OCI-LY7 (cell line): Measurements from ENCODE around the gene ZXDC. TPM values are rescaled to one million over a fixed set of nuclear protein-coding genes. Genes with fewer than 3 reads are reported as not detected.

ENCODE experiments used
- BruUV-seq: library from RNA; stranded (reverse); fragments of 400-500 nt; replicated peaks from 2 replicates; lab custom pipeline; 2021; lab: Mats Ljungman, UMichigan
- CTCF ChIA-PET: fragments of 300-600 bp; sonication (Branson Sonifier 250); formaldehyde crosslinking; loops from one replicate; lab custom pipeline; 2022; ENCODE audit warnings: antibody characterized with exemption; ENCODE audit not compliant: unreplicated experiment; lab: Charles Lee
- POLR2A ChIA-PET: fragments of 300-600 bp; sonication (Branson Sonifier 250); formaldehyde crosslinking; loops from one replicate; lab custom pipeline; 2022; ENCODE audit warnings: antibody characterized with exemption; lab: Charles Lee
- DNase-seq: peaks from one replicate; pipeline ENCODE4 v3.0.0-alpha.2; 2015; ENCODE audit warnings: low spot score
- H2AFZ ChIP-seq: fragments of 200-600 bp; sonication (generic), shearing (Covaris generic); 2 replicates; pipeline ENCODE4 v1.6.1; 2014; ENCODE audit warnings: mild to moderate bottlenecking, antibody characterized with exemption, low read length, moderate library complexity
- H3K27ac ChIP-seq: fragments of 200-600 bp; sonication (generic); 2 replicates; pipeline ENCODE4 v1.5.1; 2014; ENCODE audit warnings: mixed run types, low read depth, mild to moderate bottlenecking, moderate library complexity, low read length, inconsistent platforms; ENCODE audit not compliant: poor library complexity, severe bottlenecking
- H3K36me3 ChIP-seq: fragments of 200-600 bp; sonication (generic); 2 replicates; pipeline ENCODE4 v1.6.1; 2014; ENCODE audit warnings: mild to moderate bottlenecking, antibody characterized with exemption, low read length, moderate library complexity, mixed read lengths; ENCODE audit not compliant: insufficient read depth
- H3K4me1 ChIP-seq: fragments of 200-600 bp; sonication (generic); 2 replicates; pipeline ENCODE4 v1.5.1; 2014; ENCODE audit warnings: mild to moderate bottlenecking, low read length; ENCODE audit not compliant: insufficient read depth, poor library complexity, severe bottlenecking
- H3K4me2 ChIP-seq: fragments of 200-600 bp; sonication (generic); 2 replicates; pipeline ENCODE4 v1.6.1; 2014; ENCODE audit warnings: mild to moderate bottlenecking, low read length
- H3K4me3 ChIP-seq: fragments of 200-600 bp; sonication (generic); 2 replicates; pipeline ENCODE4 v1.5.1; 2014; ENCODE audit warnings: mild to moderate bottlenecking, low read depth, low read length; ENCODE audit not compliant: poor library complexity, severe bottlenecking
- H3K79me2 ChIP-seq: fragments of 200-600 bp; sonication (generic); 2 replicates; pipeline ENCODE4 v1.6.1; 2016; ENCODE audit warnings: low read depth, mild to moderate bottlenecking, low read length, moderate library complexity, mixed read lengths; ENCODE audit not compliant: insufficient read depth
- H3K9me2 ChIP-seq: fragments of 200-600 bp; sonication (generic); 2 replicates; pipeline ENCODE4 v1.6.1; 2016; ENCODE audit warnings: mild to moderate bottlenecking, low read length, mixed read lengths; ENCODE audit not compliant: insufficient read depth
- H3K9me3 ChIP-seq: fragments of 200-600 bp; sonication (generic); 2 replicates; pipeline ENCODE4 v1.6.1; 2014; ENCODE audit warnings: mild to moderate bottlenecking, mixed run types, low read length, mixed read lengths
- H4K20me1 ChIP-seq: fragments of 200-600 bp; sonication (generic); 2 replicates; pipeline ENCODE4 v1.6.1; 2014; ENCODE audit warnings: mild to moderate bottlenecking, antibody characterized with exemption, low read length, moderate library complexity, mixed read lengths; ENCODE audit not compliant: insufficient read depth
- EZH2phosphoT487 ChIP-seq: fragments of 200-600 bp; sonication (generic); IDR thresholded peaks from 2 replicates; pipeline ENCODE4 v1.6.1; 2018; ENCODE audit warnings: low read depth, borderline replicate concordance, mild to moderate bottlenecking, mixed run types, antibody characterized with exemption, low read length, moderate library complexity, mixed read lengths
- intact Hi-C: fragments of 100-400 bp; cut with micrococcal nuclease; formaldehyde crosslinking; loops from one replicate; pipeline ENCODE4 v1.10.0; 2022; ENCODE audit not compliant: unreplicated experiment
- total RNA-seq, 2 experiments: library from RNA; depleted of rRNA in 1 of 2; stranded (reverse); fragments of >200 nt in 1 of 2; shearing (Covaris generic) in 1 of 2; gene quantifications; 2 replicates each; pipeline ENCODE4 v1.2.3, GENCODE V29; 2014 to 2022
- TF ChIP-seq, protein P1 (sequence below): fragments of 200-600 bp; sonication (generic); conservative IDR thresholded peaks from 2 replicates; pipeline ENCODE4 v1.5.1; 2014; ENCODE audit warnings: mild to moderate bottlenecking, antibody characterized with exemption, low read length, moderate library complexity, mixed read lengths

Gene ZXDC
- total RNA-seq, 2 experiments from 2014 or later: 32.2 to 34.9 TPM

DNA sequence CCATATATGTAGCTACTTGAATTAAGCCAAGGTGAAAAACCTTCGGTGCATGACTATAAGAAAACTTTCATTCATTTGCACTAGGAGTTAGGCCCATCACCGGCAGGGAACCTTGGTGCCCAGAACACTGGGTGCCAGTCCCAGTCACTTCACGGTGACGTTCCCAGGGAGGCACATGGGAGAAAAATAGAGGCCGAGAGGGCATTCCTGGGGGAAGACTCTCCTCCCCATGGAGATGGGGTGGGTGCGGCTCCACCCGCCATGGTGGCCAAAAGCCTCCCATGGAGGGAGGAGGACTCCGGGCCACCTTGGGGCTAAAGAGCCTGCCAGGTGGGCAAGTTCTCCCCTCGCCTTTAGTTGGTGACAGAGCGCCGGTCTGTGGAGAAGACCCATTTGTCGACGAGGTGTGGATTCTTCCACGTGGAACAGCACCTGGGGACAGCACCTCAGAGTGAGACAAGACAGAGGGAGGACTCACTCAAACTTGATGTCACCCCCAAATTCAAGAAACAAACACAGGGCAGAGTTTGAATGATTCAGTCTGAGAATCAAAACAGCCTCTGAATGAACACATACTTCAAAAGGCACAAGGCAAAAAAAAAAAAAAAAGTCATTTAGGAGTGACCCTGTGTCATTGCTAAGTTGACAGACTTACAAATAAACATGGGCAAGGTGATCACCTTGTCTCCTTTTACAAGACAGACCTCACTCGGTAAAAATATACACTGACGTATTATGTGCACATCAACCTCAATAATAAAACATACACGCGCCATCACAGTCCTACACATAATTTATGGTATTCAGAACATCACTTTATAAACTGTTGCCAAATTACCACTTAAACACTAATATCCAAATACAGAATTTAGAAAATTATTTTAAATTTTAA is 38.6 kb downstream of the ZXDC start:
- H2AFZ ChIP-seq: no peak overlapping the region
- BruUV-seq: no TSS peak
- no peak overlapping the region for H3K27ac ChIP-seq
- ChIA-PET CTCF (no interaction called here), POLR2A (interaction anchor here (1.4 kb wide), 1 partner anchor 10 kb away, joined by 4 read pairs; no protein-coding TSS in a partner anchor)
- no peak for TF ChIP-seq EZH2phosphoT487
- TF ChIP-seq, protein P1, sequence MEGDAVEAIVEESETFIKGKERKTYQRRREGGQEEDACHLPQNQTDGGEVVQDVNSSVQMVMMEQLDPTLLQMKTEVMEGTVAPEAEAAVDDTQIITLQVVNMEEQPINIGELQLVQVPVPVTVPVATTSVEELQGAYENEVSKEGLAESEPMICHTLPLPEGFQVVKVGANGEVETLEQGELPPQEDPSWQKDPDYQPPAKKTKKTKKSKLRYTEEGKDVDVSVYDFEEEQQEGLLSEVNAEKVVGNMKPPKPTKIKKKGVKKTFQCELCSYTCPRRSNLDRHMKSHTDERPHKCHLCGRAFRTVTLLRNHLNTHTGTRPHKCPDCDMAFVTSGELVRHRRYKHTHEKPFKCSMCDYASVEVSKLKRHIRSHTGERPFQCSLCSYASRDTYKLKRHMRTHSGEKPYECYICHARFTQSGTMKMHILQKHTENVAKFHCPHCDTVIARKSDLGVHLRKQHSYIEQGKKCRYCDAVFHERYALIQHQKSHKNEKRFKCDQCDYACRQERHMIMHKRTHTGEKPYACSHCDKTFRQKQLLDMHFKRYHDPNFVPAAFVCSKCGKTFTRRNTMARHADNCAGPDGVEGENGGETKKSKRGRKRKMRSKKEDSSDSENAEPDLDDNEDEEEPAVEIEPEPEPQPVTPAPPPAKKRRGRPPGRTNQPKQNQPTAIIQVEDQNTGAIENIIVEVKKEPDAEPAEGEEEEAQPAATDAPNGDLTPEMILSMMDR: no peak
- no peaks in the 10 kb centered on the region for H3K4me1 ChIP-seq
- H3K9me3 ChIP-seq: no peaks in the 10 kb centered on the region
- no peaks in the 10 kb centered on the region for H4K20me1 ChIP-seq
- H3K79me2 ChIP-seq: no peaks in the 10 kb centered on the region
- intact Hi-C loops: no loop called here
- H3K9me2 ChIP-seq: no peaks in the 10 kb centered on the region
- DNase-seq: no peak
- no peak overlapping the region for H3K4me2 ChIP-seq
- peaks cover 13% of the 10 kb centered on the region; the same call in 1 of the 2 replicates for H3K36me3 ChIP-seq
- no peak overlapping the region for H3K4me3 ChIP-seq

DNA sequence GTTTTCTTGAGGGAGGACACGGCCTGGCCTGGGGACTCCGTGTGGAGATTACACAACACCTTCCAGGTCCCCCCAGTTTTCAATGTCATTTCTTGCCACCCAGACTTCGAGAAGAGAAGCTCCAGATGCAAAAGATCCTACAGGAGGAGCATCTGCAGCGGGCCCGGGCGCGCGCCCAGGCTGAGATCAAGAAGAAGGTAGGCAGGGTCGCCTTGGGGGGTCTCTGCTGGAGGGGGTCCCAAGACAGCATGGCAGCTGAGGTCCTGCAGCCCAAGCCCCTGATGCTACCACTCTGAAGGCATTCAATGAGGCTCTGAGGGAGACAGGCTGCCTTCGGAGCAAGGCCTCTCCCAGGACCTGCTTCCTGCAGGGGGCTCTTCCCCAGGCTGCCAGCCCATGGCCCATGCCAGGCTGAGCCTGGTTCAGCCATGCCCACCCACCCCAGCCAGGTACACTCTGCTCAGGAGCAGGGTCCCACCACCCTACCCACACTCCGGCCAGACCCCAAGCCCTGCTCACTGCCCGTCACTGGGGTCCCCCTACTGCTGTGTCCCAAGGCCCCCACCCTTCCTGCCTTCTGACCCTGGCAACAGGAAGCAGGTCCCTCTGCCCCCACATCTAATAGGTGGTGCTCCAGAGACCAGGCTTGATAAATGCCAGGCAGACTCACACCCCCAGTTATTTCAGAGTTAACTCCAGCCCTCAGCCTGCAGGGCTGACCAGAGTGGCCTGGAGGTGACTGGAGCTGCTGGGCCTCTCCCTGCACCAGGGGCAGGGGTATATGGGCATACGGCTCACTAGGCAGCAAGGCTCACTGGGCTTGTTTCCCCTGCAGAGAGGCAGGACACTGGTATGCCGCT is 40.0 kb downstream of the ZXDC start:
- ChIA-PET CTCF (no interaction called here), POLR2A (interaction anchor here (1.4 kb wide), 1 partner anchor 11 kb away, joined by 4 read pairs; no protein-coding TSS in a partner anchor)
- DNase-seq: no peak
- Histone ChIP-seq H3K4me3 (no peak overlapping the region), H3K9me3 (no peaks in the 10 kb centered on the region), H3K4me2 (no peak overlapping the region), H3K9me2 (no peaks in the 10 kb centered on the region), H4K20me1 (no peaks in the 10 kb centered on the region), H3K27ac (no peak overlapping the region), H2AFZ (no peak overlapping the region), H3K4me1 (no peaks in the 10 kb centered on the region), H3K36me3 (peaks cover 13% of the 10 kb centered on the region; the same call in 1 of the 2 replicates), H3K79me2 (no peaks in the 10 kb centered on the region)
- intact Hi-C loops: no loop called here
- TF ChIP-seq, protein P1: no peak
- no peak for TF ChIP-seq EZH2phosphoT487
- no TSS peak for BruUV-seq
